Measurements from ENCODE around the gene ATXN7.

The ATXN7 gene

DNA sequence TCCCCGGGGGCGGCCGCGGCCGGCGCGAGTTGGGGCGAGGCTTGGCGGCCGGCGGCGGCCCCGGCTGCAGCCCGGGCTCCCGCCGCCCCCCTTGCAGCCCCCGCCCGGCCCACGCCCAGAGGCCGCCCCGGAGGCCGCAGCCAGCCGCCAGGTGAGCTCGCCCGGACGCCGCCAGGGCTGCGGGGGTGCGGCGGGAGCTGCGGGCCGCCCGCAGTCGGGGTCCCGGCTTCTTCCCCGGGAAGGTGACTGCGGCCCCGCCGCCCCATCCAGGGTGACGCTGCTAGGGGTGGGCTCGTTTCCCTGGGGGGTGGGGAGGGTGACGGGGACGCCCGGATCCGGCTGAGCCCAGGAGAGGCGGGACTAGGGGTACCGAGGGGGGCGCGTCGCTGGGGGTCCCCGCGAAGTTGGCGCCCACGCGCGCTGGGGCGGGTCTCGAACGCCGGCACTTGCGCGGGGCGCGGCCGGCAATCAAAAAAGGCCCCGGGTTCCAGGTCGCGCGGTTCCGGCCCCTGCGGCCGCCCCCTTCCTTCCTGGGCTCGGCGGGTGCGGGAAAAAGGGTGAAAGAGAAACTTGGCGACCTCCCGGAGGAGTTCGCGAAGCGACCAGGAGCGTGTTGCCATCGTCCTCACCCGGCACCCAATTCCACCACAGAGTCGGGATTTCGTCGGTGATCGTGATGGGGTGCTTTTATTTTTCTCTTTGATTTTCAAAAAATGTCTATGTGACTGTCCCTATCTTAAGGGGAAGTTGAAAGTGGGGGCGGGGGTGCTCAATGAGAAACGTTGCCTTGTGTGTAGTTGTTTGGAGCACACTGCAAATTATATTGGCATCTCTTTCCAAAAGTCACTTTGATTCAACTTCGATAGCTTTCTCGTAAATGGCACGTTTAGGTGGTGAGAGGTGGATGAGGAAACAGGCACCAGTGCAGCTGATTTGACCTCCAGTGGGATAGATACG, 619 bp downstream of the ATXN7 start:
- peak; percentile 45 for DNase-seq

DNA sequence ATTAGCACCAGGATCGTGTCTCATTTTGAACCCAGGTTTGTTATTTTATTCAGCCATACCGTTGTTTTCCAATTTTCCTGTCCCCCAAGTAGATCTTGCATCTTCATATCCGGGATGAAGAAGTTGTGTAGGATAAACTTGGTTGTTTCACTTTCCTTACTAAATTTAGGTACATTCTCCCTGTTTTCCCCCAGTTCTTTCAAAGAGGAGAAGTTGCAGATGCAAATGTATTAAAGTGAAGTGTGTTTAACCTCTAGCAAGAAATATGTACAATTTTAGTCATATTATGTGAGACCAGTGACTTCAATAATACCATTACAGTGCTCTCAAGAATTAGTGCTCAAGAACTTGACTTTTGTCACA, 1.3 kb downstream of the ATXN7 start:
- DNase-seq, result no peak

DNA sequence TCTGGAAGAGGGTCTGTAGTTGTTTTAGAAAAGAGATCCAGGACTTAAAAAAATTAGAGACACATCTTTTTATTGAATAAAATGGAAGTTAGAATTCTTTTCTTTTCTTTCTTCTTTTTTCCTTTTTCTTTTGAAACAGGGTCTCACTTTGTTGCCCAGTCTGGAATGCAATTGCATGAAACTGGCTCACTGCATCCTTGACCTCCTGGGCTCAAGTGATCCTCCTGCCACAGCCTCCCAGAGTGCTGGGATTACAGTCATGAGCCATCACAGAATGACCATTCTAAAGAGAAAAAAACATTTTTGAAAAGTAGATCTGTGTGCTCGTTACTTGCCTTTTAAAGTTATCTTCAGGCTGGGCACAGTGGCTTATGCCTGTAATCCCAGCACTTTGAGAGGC, 3.6 kb downstream of the ATXN7 start:
- DNase-seq, result no peak

- DNase-seq, result no peak
These were observed 6.4 kb downstream of the ATXN7 start for GRCh38 chr3:63869940-63870614.

GRCh38 chr3:63870615-63871005, 6.9 kb downstream of the ATXN7 start:
- DNase-seq, result no peak

GRCh38 chr3:63872135-63872924, 8.7 kb downstream of the ATXN7 start:
- no peak for DNase-seq

DNA sequence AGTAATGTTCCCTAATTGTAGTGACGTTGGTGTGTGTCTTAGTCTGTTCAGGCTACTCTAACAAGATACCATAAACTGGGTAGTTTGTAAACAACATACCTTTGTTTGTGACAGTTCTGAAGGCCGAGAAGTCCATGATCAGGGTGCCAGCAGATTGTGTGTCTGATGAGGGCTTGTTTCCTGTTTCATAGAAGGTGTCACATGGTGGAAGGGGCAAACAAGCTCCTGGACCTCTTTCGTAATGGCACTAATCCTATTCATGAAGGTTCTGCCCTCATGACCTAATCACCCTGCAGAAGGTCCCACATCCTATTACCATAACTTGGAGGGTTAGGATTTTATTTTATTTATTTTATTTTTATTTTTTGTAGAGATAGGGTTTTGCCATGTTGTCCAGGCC, 11.1 kb downstream of the ATXN7 start:
- no peak for DNase-seq

GRCh38 chr3:63875510-63875909, 11.8 kb downstream of the ATXN7 start:
- DNase-seq, result no peak

DNA sequence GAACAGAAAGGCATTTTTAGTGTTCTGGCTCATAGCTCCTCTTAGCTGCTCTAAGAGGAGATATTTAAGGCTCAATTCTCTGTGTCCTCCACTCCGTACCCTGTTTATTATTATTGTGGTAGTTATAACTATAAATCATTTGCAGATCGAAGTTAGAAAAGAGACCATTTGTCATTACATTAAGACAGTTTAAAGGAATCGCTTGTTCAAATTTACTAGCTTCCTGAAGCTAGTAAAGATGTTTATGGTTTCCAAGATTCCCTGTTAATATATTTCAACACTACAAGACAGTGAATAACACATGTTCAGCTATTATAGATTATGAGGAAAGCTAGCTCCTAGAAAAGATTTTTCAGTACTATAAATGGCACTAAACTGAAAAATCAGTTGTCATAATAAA, 12.6 kb downstream of the ATXN7 start:
- DNase-seq, result no peak

DNA sequence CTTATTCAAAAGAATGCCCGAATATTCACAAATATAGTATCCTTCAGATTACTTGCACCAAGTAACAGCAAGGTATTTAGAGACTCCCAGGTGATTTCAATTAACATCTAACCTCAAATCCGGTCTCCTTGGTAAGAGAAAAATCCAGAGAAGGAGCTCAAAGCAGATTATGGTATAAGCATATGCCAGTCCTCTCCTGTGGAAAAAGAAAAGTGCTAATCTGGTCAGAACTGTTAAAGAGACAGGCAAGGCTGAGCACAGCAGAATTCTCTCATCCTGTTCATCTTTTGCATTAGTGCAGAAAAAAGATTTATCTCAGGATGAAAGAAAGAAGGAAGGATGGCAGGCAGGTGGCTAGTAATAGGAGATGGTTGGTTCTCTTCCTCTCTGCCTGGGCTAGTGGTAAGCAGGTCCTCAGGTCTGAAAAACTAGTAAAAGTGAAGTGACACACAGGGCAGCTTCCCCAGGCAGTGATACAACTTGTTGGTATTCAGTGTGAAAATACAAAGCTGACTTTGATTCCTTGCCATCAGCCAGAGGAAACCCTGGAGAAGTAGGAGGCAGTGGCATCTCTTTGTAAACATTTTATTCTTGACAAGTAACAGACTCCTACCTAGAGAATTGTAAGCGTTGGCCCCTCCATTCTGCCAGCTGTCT, 14.2 kb downstream of the ATXN7 start:
- no peak for DNase-seq

DNA sequence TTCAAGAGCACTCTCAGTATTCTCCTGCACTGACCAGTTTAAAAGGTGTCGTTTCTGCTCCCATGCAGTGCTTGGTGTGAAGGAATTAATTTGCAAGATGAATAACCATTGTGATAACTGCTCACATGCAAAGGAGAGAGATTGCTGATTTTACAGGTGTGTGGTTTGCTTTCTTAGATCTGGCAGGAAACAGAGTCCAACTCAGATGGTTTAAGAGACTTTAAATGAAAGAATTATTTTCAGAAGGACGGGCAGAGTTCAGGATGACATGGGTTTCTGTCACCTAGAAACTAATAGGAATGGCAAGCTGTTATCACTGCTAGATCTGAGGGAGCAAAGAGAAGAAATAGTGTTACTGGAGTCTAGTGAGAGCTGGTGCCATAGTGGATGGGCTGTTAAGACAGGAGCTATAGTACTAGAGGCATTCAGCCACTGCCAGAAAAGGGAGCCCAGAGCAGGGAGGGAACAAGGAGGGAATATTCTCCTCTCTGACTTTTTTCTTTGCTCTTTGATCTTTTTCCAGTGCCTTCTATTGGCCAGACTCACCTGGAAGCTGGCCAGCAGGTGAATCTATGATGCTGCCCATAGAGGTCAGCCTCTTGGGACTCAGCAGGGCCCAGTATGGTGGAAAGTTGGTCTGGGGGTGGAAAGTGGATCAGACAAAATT, 14.9 kb downstream of the ATXN7 start:
- DNase-seq, result no peak

DNA sequence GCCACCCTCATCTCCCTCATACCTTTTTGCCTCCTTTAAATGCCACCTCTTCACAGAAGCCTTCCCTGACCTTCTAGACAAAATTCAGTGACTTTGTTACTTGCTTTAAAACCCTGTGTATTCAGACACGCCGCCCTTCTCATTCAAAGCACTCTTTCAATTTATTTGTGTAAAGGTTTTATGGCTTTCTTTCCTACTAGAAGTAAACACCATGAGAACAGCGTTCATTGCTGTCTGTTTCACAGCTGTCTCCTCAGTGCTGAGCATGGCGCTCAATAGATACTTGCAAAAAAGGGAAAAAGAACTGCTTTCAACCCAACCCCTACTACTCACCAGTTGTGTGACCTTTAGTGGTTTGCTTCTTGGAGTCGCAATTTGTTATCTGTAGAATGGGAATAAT, 17.0 kb downstream of the ATXN7 start:
- no peak for DNase-seq

GRCh38 chr3:63886858-63887257, 23.2 kb downstream of the ATXN7 start:
- DNase-seq, result no peak

DNA sequence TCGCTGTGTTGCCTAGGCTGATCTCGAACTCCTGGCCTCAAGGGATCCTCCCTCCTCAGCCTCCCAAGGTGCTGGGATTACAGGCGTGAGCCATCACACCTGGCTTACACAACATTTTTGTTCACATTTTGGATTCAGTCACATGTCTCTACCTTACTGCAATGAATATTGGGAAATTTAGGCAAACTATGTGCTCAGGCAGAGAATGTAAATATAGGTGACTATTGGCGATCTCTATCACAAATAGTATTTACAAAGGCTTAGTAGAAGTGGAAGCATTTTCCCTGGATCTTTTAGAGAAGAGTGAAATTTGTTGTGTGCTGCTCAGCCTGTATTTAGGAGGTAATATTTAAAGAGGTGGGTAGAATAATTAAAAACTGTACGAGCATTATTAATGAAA, 27.9 kb downstream of the ATXN7 start:
- DNase-seq, result no peak

- no peak for DNase-seq
These were observed 29.2 kb downstream of the ATXN7 start for GRCh38 chr3:63892773-63893352.

DNA sequence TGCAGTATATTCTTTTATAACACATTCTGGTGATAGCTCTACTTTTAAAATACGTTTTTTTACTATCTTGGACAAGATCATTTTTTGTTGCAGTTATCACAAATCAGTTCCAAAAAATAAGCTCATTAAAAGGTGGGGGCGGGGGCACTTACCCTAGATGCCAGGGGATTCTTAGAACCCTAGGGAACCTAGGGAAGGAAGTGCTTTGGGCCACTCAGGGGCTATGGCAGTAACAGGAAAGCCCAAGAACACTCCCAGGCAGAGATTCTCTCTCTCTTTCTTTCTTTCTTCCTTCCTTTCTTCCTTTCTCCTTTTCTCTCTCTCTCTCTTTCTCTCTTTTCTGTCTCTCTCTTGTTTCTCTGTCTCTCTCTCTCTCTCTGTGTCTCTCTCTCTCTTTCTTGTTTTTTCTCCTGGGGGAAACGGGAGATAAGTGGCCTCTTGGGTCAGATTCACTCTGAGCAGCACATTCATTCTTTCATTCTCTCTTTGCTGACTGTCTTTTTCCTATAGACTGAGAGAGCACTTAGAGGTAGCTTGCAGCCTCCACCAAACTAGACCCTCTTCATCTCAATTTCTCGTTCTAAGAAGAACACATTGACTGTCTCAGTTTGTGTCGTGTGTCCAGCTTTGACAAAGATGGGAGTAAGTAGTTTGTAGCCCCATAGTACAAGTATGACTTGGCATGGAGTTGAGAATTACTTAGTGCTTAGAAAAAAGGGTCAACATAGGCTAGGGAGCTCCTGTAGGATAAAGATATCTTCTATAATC, 31.9 kb downstream of the ATXN7 start:
- no peak for DNase-seq

DNA sequence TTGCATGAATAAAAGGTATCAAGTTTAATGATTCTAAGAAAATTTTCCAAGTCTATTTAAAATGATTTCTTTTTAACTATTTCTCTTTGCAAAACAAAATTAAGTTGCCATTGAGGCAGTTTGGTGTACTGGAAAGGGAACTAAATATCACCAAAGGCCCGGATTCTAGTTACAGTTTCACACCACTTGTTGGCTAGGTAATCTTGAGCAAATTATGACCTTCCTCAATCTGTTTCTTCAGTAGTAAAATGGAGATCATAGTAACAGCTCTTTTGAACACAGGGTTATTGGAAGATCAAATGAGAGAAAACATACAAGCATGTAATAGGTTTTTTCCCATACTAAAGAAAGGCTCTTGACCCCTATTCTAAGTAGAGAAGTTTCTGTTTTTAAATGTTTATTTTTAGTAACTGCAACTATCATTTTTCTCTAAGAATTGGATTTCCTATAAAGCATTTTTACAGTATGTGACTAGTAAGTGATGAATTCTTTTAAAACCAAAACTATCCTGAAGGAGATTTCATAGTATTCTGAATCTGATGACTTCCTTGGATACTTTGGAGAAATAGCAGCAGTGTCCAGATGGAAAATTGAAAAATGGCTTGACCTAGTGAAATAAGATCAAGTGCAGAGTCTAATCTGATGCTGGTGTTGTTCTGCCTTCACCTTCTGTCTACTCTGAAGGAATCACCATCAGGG, 32.8 kb downstream of the ATXN7 start:
- DNase-seq, result no peak

- DNase-seq, result no peak
These were observed 36.3 kb downstream of the ATXN7 start for GRCh38 chr3:63900010-63900409.

GRCh38 chr3:63900459-63900858, 36.8 kb downstream of the ATXN7 start:
- DNase-seq, result no peak

DNA sequence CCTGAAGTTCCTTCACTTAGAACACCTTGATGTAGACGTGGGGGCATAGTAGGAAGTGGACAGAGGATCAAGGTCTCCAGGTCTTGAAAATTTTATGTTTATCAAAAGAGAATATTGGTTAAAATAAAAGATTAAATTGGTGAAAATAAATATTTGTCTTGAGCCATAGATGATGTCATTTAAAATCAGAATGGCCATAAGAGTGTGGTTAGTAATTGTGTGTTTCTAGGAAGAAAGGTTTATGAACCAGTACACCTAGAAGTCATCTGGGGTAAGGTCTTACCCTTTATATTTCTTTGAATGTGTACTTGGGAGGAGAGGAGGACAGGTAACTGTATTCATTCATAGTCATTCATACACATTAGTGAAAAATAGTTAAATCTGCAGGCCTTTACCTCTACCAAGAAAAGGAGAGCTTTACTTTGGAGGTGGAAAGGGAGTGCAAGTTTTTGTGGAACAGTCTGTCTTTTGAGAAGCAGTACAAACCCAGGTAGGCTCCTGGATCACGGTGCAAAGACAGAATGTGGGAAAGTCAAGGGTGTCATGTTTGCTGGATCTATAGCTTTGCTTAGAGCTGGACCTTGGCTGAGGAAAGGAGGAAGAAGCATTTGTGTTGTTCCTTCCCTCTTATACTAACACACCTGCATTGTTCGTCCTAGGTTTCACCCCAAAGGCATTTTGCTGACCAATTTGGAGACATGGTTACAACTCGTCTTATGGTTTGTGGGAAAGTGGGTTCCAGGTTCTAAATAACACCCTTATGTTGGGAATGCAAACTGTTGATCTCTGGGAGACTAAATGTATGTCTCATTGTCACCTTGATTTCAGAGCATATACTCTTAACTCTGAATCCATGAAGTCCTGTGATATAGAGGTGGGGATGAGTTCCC, 42.3 kb downstream of the ATXN7 start:
- no peak for DNase-seq

All from NCI-H146 (cell line).